OCI-LY1 (cell line): ENCODE measurements around the gene LTF.

ENCODE experiments used
- EZH2 ChIP-seq: fragments of 200-600 bp; sonication (generic), shearing (Covaris generic); IDR thresholded peaks from 2 replicates; pipeline ENCODE4 v1.8.0; 2017; ENCODE audit warnings: borderline replicate concordance, mixed run types, mild to moderate bottlenecking, antibody characterized with exemption, low read length, moderate library complexity, mixed read lengths
- TF ChIP-seq, protein P1 (sequence below): fragments of 200-600 bp; sonication (generic), shearing (Covaris generic); IDR thresholded peaks from 2 replicates; pipeline ENCODE4 v1.5.1; 2017; ENCODE audit warnings: mild to moderate bottlenecking, antibody characterized with exemption, low read length, moderate library complexity, mixed read lengths

DNA sequence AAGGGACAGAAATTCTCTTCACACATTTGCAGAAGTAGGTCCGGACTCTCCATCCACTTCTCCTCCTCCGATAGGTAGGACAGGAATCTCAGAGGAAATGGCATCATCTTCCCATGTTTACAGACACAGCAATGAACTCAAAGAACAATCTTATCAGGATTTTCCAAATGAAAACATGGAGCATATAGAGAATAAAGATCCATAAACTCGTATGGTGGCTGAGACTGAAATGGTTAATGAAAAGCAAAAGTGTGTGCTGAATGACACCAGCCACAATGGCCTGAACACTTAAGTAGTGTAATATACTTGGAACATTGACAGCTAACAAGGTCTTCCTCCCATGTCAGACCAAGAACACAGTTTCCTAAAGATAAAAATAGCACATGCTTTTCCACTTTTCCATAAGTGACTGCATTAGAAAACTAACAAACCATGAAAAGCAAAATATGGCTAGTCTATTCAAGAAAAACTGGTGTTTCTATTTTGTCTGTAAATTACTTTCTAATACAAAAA lies 51.9 kb downstream of the LTF start:
- TF ChIP-seq, protein P1, sequence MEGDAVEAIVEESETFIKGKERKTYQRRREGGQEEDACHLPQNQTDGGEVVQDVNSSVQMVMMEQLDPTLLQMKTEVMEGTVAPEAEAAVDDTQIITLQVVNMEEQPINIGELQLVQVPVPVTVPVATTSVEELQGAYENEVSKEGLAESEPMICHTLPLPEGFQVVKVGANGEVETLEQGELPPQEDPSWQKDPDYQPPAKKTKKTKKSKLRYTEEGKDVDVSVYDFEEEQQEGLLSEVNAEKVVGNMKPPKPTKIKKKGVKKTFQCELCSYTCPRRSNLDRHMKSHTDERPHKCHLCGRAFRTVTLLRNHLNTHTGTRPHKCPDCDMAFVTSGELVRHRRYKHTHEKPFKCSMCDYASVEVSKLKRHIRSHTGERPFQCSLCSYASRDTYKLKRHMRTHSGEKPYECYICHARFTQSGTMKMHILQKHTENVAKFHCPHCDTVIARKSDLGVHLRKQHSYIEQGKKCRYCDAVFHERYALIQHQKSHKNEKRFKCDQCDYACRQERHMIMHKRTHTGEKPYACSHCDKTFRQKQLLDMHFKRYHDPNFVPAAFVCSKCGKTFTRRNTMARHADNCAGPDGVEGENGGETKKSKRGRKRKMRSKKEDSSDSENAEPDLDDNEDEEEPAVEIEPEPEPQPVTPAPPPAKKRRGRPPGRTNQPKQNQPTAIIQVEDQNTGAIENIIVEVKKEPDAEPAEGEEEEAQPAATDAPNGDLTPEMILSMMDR, result no peak
- no peak for TF ChIP-seq EZH2
